SK-N-SH treated with all-trans-retinoic acid at 6 μM for 48 hours (cell line): Measurements from ENCODE around the gene PDSS2.

ENCODE experiments used
- ATAC-seq: fragments of 200-7000 bp; cut with Tn5 transposase; 3 replicates; pipeline ENCODE4 v1.9.1; 2020; ENCODE audit warnings: mild to moderate bottlenecking, moderate library complexity
- ARNTL ChIP-seq: fragments of 450-650 bp; formaldehyde crosslinking; IDR thresholded peaks from 2 replicates; pipeline ENCODE4 v1.5.0; 2020; ENCODE audit warnings: low read depth, mild to moderate bottlenecking, moderate library complexity, borderline replicate concordance
- BACH2 ChIP-seq: fragments of 250-450 bp; sonication (Bioruptor Pico); IDR thresholded peaks from 2 replicates; pipeline ENCODE4 v1.9.0; 2021; ENCODE audit warnings: mild to moderate bottlenecking, borderline replicate concordance
- CREB5 ChIP-seq: fragments of 250-450 bp; sonication (Bioruptor Pico); IDR thresholded peaks from 2 replicates; pipeline ENCODE4 v1.5.1; 2020; ENCODE audit warnings: low read depth, mild to moderate bottlenecking, moderate library complexity
- CSDC2 ChIP-seq: fragments of 250-450 bp; sonication (Bioruptor Pico); IDR thresholded peaks from 2 replicates; pipeline ENCODE4 v1.5.0; 2020; ENCODE audit warnings: mild to moderate bottlenecking, moderate library complexity
- CSRNP3 ChIP-seq: fragments of 250-450 bp; sonication (Bioruptor Pico); IDR thresholded peaks from 2 replicates; pipeline ENCODE4 v1.5.1; 2021; ENCODE audit warnings: mild to moderate bottlenecking, moderate library complexity
- ESRRG ChIP-seq: fragments of 250-450 bp; sonication (Bioruptor Pico); IDR thresholded peaks from 2 replicates; pipeline ENCODE4 v1.6.1; 2021; ENCODE audit warnings: mild to moderate bottlenecking
- ISL1 ChIP-seq: fragments of 250-450 bp; sonication (Bioruptor Pico); IDR thresholded peaks from 2 replicates; pipeline ENCODE4 v2.1.2; 2022; ENCODE audit warnings: mild to moderate bottlenecking, moderate library complexity
- OSR1 ChIP-seq: fragments of 250-450 bp; sonication (Bioruptor Pico); IDR thresholded peaks from 2 replicates; pipeline ENCODE4 v1.8.0; 2022; ENCODE audit warnings: moderate library complexity, mild to moderate bottlenecking, inconsistent platforms
- PATZ1 ChIP-seq: fragments of 250-450 bp; sonication (Bioruptor Pico); IDR thresholded peaks from 2 replicates; pipeline ENCODE4 v1.8.0; 2020; ENCODE audit warnings: mild to moderate bottlenecking, moderate library complexity, borderline replicate concordance
- POU6F1 ChIP-seq: fragments of 250-450 bp; sonication (Bioruptor Pico); IDR thresholded peaks from 2 replicates; pipeline ENCODE4 v1.8.0; 2021; ENCODE audit warnings: low read depth, mild to moderate bottlenecking, moderate library complexity, borderline replicate concordance
- PPARA ChIP-seq: fragments of 250-450 bp; sonication (Bioruptor Pico); IDR thresholded peaks from 2 replicates; pipeline ENCODE4 v1.5.0; 2020; ENCODE audit warnings: mild to moderate bottlenecking, borderline replicate concordance
- RARB ChIP-seq: fragments of 250-450 bp; sonication (Bioruptor Pico); IDR thresholded peaks from 2 replicates; pipeline ENCODE4 v1.8.0; 2021; ENCODE audit warnings: mild to moderate bottlenecking, moderate library complexity
- SNAI2 ChIP-seq: fragments of 250-450 bp; sonication (Bioruptor Pico); IDR thresholded peaks from 2 replicates; pipeline ENCODE4 v1.5.0; 2020; ENCODE audit warnings: mild to moderate bottlenecking, moderate library complexity
- TCF4 ChIP-seq: fragments of 250-450 bp; sonication (Bioruptor Pico); IDR thresholded peaks from 2 replicates; pipeline ENCODE4 v1.8.0; 2021; ENCODE audit warnings: mild to moderate bottlenecking, moderate library complexity, borderline replicate concordance
- TOX ChIP-seq: fragments of 250-450 bp; sonication (Bioruptor Pico); IDR thresholded peaks from 2 replicates; pipeline ENCODE4 v1.8.0; 2021; ENCODE audit warnings: mild to moderate bottlenecking, moderate library complexity, borderline replicate concordance
- TSHZ2 ChIP-seq: fragments of 250-450 bp; sonication (Bioruptor Pico); IDR thresholded peaks from 2 replicates; pipeline ENCODE4 v1.5.0; 2020; ENCODE audit warnings: mild to moderate bottlenecking, moderate library complexity
- ZC3H10 ChIP-seq: fragments of 250-450 bp; sonication (Bioruptor Pico); IDR thresholded peaks from 2 replicates; pipeline ENCODE4 v1.5.1; 2021; ENCODE audit warnings: mild to moderate bottlenecking, moderate library complexity
- ZFP3 ChIP-seq: fragments of 250-450 bp; sonication (Bioruptor Pico); IDR thresholded peaks from 2 replicates; pipeline ENCODE4 v1.5.0; 2020; ENCODE audit warnings: mild to moderate bottlenecking, moderate library complexity
- ZFP30 ChIP-seq: fragments of 450-650 bp; formaldehyde crosslinking; IDR thresholded peaks from 2 replicates; pipeline ENCODE4 v1.5.0; 2022; ENCODE audit warnings: mild to moderate bottlenecking, moderate library complexity
- ZNF565 ChIP-seq: fragments of 450-650 bp; formaldehyde crosslinking; conservative IDR thresholded peaks from 2 replicates; pipeline ENCODE4 v1.5.0; 2020; ENCODE audit warnings: low read depth, mild to moderate bottlenecking, moderate library complexity
- ZNF70 ChIP-seq: fragments of 450-650 bp; formaldehyde crosslinking; IDR thresholded peaks from 2 replicates; pipeline ENCODE4 v1.5.0; 2020; ENCODE audit warnings: mild to moderate bottlenecking, moderate library complexity

PDSS2 gene

GRCh38 chr6:107305391-107305790, 154.0 kb downstream of the PDSS2 start (continued):
- no peak for TF ChIP-seq POU6F1
- no peak for TF ChIP-seq TSHZ2 (CRISPR knock-in tag)
- no peak for TF ChIP-seq ISL1 (CRISPR knock-in tag)
- no peak for TF ChIP-seq CSDC2
- TF ChIP-seq TCF4 (CRISPR knock-in tag), result no peak

GRCh38 chr6:107304421-107305025, 154.8 kb downstream of the PDSS2 start:
- peak; percentile 67; the same call in 2 of the 3 replicates for ATAC-seq
- TF ChIP-seq TOX (CRISPR knock-in tag), result peak; percentile 39; the same call in 1 of the 2 replicates
- TF ChIP-seq OSR1, result no peak
- TF ChIP-seq ZNF70 (CRISPR knock-in tag), result no peak
- TF ChIP-seq TSHZ2 (CRISPR knock-in tag), result no peak
- no peak for TF ChIP-seq BACH2 (CRISPR knock-in tag)
- no peak for TF ChIP-seq ZNF565 (CRISPR knock-in tag)
- TF ChIP-seq ZC3H10 (CRISPR knock-in tag), result peak; percentile 46; the same call in 1 of the 2 replicates
- TF ChIP-seq SNAI2, result no peak
- TF ChIP-seq ARNTL (CRISPR knock-in tag), result no peak
- TF ChIP-seq ISL1 (CRISPR knock-in tag), result peak; percentile 71
- TF ChIP-seq ZFP30 (CRISPR knock-in tag), result no peak
- no peak for TF ChIP-seq ZFP3 (CRISPR knock-in tag)

- ATAC-seq, result no peak
- TF ChIP-seq ARNTL (CRISPR knock-in tag) (no peak), ZNF565 (CRISPR knock-in tag) (no peak), ESRRG (no peak), SNAI2 (no peak), ZC3H10 (CRISPR knock-in tag) (no peak), RARB (CRISPR knock-in tag) (no peak), TCF4 (CRISPR knock-in tag) (no peak), PPARA (no peak), BACH2 (CRISPR knock-in tag) (no peak), CREB5 (CRISPR knock-in tag) (no peak), PATZ1 (CRISPR knock-in tag) (no peak), CSRNP3 (CRISPR knock-in tag) (no peak), OSR1 (no peak)
Observed at GRCh38 chr6:107293350-107293749, 166.0 kb downstream of the PDSS2 start.
